Epithelial cell of prostate (primary cell): Measurements from ENCODE around the gene MMD2.

Experiments
- DNase-seq: peaks from one replicate; pipeline ENCODE4 v3.0.0-alpha.2; 2011; ENCODE audit warnings: low read depth, low spot score
- H3K27ac ChIP-seq: fragments of 450-650 bp; 2 replicates; pipeline ENCODE4 v1.5.1; 2017; ENCODE audit warnings: mild to moderate bottlenecking

The MMD2 gene

DNA sequence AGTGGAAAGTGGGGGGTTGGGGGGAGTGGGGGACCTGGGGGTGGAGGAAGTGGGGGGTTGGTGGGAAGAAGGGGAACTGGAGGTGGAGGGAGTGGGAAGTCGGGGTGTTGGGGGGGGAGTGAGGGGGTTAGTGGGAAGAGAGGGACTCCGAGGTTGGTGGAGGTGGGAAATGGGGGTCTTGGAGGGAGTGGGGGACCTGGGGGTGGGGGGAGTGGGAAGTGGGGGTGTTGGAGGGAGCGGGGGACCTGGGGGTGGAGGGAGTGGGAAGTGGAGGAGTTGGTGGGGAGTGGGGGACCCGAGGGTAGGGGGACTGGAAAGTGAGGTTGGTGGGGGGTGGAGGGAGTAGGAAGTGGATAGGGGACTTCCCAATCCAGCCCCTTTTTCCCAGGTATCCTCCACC, 906 bp upstream of the MMD2 start:
- no peak for DNase-seq
- no peak overlapping the region for H3K27ac ChIP-seq

DNA sequence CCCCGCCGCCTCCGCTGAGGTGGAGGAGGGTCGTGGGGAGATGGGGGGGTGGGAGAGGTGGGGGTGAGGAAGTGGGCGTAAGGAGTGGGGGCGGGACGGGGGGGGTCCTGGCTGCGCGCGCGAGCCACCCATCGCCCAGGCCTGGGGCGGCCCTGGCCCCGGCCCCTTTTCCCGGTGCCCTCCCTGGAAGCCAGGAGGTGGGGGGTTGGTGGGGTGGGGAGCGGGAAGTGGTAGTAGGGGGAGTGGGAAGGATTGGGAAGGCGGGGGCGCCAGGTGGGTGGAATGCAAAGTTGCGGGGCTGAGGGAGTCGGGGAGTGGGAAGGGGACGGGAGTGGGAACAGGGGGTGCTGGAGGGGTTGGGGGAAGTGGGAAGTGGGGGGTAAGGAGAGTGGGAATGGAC, 319 bp upstream of the MMD2 start:
- no peak overlapping the region for H3K27ac ChIP-seq
- no peak for DNase-seq

DNA sequence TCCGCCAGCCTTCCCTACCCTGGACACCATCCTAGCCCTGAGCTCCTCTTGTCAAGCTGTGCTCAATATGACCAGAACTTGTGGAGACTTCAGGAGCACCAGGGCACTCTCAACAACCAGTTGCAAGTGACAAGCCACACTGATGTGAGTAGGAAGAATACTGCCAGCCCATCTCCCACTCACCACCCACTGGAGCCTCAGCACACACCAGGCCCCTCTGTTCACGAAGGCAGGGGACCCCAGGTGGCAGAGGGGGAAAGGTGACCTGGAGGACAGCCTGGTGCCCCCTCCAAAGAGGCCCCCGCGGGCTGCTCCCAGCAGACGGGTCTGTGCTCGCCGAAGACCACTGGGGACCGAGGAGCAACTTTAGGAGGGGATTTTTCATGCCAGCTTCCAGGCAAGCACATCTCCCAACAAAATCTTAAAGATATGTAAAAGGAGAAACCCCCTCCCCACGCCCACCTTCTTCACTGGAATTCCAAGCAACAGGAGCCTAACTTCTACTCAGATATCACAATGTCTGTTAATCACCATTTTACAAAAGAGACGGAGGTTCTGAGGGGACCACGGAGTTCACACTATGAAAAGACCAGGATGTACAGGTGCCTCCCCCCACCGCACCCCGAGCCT, 1.0 kb downstream of the MMD2 start:
- no peak for DNase-seq

DNA sequence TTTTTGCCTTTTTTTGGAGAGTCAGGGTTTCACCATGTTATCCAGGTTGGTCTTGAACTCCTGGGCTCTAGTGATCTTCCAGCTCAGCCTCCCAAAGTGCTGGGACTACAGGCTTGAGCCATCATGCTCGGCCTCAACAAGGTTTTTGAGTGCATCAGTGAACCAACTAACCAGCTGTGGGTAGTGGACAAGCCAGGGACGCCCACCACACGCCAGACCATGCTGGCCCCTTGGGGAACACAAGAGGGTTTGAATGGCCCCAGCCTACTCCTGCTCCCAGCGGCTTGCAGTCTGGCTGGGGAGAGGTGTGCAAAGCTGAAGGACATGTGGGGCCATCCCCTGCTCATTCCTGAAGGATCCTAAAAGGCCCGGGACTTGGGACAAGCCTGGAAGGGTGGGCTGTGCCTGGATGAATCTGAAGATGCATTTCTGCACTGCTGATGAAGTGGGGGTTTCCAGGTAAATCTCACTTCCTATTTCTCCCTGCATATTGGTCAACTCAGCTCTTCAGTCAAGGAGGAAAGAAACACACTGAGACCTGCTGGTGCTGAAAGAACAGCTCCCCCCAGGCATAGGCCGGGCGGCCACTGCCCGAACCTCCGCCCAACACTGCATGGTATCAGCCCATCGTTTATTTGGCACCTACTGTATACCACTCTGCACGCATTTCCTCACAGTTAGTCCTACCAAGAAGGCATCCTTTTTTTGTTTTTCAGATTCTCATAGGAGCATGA, 6.9 kb downstream of the MMD2 start:
- no peak overlapping the region for H3K27ac ChIP-seq
- no peak for DNase-seq

More for the DNA sequence above, 1.0 kb downstream of the MMD2 start:
- H3K27ac ChIP-seq = no peak overlapping the region

DNA sequence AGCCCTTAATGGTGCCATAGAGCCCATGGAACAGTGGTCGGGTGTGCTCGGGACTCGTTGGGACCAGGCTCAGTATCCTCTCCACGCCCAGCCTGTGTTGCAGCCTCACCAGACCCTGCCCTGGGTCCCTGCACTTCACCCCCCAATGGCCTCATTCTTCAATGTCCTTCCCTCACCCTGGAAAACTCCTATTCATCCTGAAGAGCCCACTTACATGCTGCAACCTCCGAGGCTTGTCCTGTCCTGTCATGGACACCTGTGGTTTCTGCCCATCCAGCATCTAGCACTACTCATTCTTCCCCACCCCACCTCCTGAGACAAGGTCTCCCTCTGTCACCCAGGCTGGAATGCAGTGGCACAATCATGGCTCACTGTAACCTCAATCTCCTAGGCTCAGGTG, 7.7 kb downstream of the MMD2 start:
- H3K27ac ChIP-seq = no peak overlapping the region
- no peak for DNase-seq

DNA sequence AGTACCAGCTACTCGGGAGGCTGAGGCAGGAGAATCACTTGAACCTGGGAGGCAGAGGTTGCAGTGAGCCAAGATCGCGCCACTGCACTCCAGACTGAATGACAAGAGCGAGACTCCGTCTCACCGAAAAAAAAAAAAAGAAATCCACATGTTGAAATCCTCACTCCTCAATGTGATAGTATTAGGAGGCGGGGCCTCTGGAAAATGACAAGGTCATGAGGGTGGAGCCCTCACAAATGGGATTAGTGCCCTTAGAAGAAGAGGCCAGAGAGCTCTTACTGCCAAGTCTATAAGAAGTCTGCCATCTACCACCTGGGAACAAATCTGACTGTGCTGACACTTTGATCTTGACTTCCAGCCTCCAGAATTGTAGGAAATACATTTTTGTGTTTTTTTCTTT, 10.6 kb downstream of the MMD2 start:
- no peak for DNase-seq
- no peak overlapping the region for H3K27ac ChIP-seq

DNA sequence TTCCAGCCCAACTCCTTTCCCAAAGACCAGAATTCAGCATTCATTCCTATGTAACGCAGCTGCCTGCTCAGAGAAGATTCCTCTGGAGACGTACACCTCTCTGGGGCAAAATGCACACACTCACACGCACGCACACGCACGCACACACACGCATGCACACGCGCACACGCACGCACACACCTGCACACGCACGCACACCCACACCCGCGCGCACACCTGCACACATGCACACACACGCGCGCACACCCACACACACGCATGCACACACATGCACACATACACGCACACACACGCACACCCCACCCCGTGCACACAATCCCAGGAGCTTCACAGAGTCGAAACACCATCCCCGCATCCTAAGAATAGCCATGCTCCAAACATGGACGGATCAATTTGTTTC, 13.0 kb downstream of the MMD2 start:
- no peak for DNase-seq
- H3K27ac ChIP-seq = no peak overlapping the region

DNA sequence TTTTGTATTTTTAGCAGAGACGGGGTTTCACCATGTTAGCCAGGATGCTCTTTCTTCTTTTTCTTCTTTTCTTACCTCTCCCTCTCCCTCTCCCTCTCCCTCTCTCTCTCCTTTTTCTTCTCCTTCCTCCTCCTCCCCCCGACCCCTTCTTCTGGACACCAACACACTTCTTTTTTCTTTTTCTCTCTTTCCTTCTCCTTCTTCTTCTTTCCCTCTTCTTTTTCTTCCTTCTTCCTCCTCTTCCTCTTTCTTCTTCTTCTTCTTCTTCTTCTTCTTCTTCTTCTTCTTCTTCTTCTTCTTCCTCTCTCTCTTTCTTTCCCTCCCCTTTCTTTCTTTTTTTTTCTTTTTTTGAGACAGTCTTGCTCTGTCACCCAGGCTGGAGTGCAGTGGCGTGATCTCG, 14.0 kb downstream of the MMD2 start:
- H3K27ac ChIP-seq = no peak overlapping the region
- DNase-seq = no peak

DNA sequence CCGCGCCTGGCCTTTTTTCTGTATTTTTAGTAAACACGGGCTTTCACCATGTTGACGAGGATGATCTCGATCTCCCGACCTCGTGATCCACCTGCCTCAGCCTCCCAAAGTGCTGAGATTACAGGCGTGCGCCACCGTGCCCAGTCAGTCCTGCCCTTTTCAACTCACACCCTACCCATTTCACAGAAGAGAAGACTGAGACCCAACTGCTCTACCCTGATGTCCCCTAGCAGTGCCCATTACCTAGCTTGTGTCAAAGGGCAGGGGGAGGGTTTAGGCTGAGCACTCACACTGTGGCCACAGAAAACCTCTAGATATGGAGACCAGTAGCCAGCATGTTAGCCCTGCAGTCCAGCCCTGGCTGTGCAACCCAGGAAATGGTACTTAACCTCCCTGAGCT, 15.7 kb downstream of the MMD2 start:
- no peak for DNase-seq

DNA sequence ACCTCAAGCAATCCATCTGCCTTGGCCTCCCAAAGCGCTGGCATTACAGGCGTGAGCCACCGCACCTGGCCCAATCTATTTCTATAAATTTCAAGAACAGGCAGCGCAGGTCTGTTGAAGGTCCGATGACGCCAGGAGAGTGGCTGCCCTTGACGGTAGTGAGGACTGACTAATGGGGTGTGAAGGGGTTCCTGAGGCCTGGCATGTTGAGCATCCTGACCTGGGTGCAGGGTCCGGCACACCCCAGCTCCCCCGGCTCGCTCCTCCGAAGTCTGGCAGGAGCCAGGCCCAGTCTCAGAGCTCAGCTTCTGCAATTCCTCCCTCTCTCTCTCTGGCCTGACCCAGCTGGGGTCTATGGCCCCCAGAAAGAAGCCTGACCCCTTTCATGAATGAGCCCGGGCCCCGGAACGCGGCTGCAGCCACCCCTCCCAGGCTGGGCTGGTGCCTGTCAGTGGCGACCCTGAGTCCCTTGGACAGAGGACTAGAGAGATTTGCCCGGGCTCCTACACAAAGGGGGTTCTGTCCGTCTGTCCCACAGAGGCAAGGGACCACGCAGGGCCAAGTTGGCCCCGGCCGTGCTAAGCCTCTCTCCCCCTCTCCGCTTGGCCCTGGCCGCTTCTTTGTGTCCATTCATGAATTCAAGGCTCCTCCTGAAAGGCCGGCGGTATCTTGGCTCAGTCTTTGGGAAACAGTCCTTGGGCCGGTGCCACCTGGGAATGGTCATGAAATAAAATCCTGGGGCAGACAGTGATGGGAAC, 18.8 kb downstream of the MMD2 start:
- DNase-seq = no peak
- no peak overlapping the region for H3K27ac ChIP-seq

More for the DNA sequence above, 15.7 kb downstream of the MMD2 start:
- no peak overlapping the region for H3K27ac ChIP-seq

DNA sequence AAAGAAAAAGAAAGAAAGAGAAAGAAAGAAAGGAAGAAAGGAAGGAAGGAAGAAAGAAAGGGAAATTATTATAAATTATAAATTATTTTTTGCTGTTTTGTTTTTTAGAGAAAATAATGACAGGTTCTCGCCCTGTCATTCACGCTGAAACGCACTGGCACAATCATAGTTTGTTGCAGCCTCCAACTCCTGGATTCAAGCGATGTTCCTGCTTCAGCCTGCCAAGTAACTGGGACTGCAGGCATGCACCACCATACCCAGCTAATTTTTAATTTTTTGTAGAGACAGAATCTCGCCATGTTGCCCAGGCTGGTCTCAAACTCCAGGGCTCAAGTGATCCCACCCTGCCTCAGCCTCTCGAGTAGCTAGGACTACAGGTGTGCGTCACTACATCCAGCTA, 21.6 kb downstream of the MMD2 start:
- H3K27ac ChIP-seq = no peak overlapping the region
- no peak for DNase-seq

DNA sequence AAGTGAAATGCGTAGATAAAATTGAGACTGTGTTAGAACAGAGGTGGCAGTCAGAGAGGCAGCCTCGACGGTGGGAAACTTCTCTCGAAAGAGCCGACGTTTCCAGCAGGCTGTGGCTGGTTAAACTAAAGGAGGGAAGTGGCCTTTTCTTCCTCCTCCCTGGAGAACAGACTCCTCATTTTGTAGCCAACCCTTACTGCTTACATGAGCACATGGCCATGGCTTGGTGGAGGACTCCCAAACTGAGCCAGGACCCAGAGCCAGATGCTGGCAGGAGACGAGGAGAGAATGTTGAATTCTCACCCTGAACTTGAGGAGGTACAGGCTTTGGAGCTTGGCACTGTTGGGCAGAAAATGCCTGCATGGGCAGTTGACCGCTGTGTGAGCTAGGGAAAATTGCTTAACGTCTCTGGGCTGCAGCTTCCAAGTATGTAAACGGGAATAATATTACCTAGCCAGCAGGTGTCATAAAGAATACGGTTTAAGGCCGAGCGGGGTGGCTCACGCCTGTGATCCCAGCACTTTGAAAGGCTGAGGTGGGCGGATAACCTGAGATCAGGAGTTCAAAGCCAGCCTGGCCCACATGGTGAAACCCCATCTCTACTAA, 24.5 kb downstream of the MMD2 start:
- H3K27ac ChIP-seq = no peak overlapping the region
- no peak for DNase-seq

DNA sequence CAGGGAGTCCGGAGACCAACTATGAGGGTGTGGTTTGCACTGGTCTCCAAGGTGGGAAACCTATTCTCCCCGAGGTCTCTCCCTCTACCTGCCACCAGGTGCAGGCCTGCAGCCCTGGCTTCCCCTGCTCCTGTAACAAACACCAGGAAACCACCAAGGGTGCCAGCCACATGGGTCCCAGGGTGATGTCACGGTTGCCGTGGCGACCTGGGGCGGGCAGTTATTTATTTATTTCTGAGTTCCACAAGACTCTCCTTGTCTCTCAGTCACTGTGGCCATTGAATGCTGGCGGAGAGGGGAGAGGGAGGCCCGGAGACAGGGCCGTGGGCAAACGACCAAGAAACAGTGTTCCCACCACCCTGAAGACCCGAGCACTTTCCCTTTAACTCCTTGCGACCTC, 27.0 kb downstream of the MMD2 start:
- no peak overlapping the region for H3K27ac ChIP-seq
- DNase-seq = no peak

DNA sequence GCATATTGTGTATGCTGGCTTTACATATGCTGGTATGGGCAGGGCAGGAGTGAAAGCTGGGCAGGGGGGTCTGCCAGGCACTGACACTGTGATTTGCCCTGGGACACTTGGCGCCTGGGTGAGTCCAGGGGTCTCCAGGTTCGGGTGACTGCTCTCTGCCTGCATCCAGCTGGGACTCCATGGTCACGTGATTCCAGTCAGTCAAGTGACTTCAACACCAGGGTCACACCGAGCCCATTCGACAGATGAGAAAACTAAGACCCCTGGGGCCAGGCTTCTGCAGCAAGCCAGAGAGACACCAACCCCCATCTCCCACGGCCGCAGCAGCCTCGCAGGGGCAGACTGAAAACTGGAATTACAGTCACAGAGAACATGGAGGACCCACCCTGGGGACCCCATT, 30.0 kb downstream of the MMD2 start:
- H3K27ac ChIP-seq = no peak overlapping the region
- no peak for DNase-seq

DNA sequence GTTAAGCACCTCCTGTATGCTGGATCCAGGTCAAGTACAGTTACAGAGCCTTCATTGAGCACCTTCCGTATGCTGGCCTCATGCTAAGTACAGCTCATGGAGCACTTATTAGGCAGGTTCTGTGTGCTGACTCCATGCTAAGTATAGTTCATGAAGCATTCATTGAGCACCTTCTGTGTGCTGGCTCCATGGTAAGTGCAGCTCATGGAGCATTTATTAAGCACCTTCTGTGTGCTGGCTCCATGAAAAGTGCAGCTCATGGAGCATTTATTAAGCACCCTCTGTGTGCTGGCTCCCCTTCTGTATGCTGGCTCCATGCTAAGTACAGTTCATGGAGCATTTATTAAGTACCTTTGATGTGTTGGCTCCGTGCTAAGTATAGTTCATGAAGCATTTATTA, 30.5 kb downstream of the MMD2 start:
- no peak overlapping the region for H3K27ac ChIP-seq
- DNase-seq = no peak

DNA sequence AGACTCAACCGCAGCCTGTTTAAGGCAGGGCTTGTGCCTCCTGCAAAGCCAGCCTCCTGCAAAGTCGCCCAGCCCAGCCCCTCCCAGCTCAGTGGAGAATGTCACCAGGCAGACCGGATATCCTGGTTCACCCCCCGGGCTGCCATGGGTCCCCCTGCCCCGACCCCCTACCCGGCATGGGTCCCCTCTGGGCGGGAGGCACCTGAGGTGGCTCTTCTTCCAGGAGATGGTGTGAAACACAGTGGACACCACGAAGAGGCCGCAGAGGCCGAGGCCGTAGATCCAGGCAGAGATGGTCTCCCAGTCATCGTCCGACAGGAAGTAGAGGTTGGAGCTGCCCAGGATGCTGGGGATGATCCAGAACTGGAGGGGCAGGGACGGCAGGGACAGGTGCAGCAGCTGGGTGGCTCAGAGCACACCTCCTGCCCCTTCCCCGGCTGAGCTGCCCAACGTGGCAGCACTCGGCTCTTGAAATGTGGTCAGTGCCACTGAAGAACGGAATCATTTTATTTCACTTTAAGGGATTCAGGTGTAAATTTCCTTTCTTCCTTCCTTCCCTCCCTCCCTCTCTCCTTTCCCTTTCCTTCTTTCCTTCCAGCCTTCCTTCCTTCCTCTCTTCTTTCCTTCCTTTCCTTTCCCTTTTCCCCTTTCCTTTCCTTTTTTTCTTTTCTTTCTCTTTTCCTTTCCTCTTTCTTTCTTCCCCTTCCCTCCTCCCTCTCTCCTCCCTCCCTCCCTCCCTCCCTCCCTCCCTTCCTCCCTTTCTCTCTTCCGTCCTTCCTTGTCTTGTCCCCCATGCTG, 38.8 kb downstream of the MMD2 start:
- H3K27ac ChIP-seq = no peak overlapping the region
- no peak for DNase-seq

DNA sequence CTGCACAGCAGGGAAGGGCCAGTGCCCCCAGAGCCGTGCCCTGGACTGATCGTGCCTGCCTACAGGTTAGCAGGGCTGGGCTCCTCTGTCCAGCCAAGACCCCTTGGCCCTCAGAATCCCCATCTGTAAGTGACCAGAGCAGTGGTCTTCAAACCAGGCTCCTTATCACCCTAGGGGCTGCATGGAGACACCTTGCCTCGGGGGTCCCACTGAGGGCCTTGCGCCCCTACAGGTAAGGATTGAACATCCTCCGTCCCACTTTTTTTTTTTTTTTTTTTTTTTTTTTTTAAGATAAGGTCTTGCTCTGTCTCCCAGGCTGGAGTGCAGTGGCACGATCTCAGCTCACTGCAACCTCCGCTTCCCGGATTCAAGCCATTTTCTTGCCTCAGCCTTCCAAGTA, 42.9 kb downstream of the MMD2 start:
- no peak for DNase-seq
- H3K27ac ChIP-seq = no peak overlapping the region

DNA sequence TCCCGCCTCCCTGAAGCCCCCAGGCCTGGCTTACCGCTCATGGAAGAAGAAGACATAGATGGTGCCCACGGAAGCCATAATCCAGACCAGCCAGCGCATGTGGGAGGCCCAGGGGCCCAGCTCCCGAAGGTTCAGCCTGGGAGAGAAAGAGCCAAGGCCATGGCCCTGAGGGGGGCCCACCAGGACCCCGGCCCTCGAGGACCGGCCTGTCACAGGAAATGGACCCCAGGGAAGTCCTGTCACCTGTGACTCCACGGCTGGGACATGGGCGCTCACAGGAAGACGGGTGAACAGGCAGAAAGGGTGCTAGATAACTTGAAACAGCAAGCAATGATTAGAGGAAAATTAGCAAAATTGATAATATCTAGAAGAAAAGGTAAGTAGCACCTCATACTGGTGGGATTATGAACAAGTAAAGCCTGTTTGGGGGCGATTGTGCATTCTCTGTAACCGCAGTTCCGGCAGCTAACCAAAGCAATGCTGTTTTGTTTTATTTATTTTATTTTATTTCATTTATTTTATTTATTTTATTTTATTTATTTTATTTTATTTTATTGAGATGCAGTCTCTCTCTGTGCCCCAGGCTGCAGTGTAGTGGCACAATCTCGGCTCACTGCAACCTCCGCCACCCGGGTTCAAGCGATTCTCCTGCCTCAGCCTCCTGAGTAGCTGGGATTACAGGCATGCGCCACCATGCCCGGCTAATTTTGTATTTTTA, 47.7 kb downstream of the MMD2 start:
- H3K27ac ChIP-seq = no peak overlapping the region
- no peak for DNase-seq

DNA sequence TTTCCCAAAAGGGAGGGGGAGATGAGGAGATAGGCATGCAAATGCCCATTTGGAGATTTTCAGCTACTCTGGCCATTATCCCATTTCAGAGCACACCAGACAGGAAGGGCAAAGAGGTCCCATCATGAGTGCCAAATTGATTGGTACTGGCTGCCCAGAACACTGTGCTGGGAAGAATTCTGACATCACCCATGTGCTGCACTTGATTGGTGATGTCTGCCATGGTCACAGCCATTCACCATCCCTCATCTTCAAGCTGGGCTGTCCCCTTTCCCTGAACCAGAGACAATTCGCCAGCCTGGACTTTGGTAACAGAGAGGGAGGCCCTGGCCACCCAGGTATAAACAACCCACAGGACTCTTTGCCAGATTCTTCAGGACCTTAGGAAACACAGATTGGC, 52.3 kb downstream of the MMD2 start:
- H3K27ac ChIP-seq = no peak overlapping the region
- DNase-seq = no peak

DNA sequence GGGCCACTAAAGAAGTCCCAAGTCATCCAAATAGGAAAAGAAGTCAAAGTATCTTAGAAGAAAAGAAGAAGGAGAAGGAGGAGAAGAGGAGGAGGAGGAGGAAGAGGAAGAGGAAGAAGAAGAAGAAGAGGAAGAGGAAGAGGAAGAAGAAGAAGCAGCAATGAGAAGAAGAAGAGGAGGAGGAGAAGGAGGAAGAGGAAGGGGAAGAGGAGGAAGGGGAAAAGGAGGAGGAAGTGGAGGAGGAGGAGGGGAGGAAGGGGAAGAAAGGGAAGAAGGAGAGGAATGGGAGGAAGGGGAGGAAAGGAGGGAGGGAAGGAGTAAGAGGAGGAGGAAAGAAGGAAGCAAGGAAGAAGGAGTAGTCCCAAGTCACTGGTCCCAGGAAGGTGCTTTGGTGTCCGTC, 53.8 kb downstream of the MMD2 start:
- no peak for DNase-seq
- no peak overlapping the region for H3K27ac ChIP-seq
